NOMO-1 (cell line): Measurements from ENCODE around the gene FJX1.

ENCODE experiments used
- DNase-seq, 2 experiments: peaks; one replicate each; lab custom pipeline; 2025; ENCODE audit not compliant: unreplicated experiment in 2 of 2; lab: John Stamatoyannopoulos, UW

Gene FJX1

DNA sequence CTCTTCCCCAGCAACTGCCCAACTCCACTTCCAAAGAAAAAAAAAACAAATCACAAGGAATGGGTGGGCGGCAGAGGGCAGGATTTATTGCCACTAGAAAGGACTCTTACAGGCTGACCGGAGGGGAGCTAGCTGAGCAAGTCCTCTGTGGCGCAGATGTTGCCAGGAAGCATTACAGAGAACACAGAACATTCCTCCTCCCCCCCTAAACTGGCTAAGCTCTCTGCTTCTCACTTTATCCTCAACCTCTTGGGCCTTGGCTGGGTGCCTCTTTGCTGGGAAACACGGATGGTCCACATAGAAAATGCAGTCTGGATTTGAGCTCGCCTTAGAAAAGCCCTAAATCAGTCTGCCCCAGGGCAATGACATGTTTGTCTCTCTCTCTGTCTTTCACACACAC is 12.6 kb upstream of the FJX1 start:
- DNase-seq = no peak

DNA sequence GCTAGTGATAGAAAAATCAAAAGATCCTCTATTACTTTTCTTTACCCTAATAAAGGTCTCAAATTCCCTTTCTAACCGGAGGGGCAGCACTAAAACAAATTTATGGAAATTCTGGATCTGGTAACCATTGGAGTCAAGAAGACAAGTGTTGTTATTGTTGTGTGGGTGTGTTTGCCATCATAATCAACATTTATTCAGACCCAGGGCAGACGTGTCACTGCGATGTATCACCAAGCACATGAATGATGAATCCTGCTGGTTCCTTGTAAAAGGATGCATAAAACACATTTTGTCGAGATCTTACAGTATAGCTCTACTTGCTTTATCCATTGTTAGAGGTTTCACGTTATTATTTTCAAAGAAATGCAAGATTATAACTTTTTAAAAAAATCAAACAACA is 12.1 kb upstream of the FJX1 start:
- no peak for DNase-seq

DNA sequence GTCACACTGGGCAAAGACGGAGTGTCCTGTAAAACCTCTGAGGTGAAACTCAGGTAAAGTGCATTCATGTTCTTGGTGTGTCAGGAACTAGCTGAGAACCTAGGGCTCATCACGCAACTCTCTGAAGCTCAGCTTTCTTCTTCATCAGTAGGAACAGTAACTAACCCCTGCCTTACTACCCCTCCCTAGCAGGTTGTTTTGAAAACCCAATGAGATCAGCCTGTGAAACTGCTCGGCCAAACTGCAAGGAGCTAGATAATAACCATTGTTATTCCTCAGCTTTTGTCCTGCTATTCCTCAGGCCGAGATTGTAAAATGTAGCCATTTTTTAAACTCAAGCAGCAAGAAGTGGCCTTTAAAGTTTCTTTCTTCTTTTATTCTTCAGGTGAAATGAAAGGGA is 9.8 kb upstream of the FJX1 start:
- DNase-seq = no peak

DNA sequence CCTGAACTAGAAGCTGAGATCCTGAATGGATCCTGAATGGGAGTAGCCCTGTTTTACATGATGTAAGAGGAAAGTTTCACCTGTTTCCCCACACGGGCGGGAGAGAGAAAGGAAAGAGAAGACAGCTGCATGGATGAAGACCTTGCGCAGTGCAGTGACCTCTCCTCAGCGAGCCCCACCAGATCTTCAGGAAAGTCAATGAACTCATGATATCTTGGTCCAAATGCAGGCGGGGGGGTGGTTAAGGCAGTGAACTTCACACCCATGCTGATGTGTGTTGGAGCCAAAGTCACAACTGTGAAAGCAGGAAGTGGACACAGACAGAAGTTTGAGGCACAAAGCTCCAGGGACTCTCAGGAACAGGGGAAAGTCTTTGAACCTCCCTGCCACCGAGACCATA is 8.6 kb upstream of the FJX1 start:
- no peak for DNase-seq

DNA sequence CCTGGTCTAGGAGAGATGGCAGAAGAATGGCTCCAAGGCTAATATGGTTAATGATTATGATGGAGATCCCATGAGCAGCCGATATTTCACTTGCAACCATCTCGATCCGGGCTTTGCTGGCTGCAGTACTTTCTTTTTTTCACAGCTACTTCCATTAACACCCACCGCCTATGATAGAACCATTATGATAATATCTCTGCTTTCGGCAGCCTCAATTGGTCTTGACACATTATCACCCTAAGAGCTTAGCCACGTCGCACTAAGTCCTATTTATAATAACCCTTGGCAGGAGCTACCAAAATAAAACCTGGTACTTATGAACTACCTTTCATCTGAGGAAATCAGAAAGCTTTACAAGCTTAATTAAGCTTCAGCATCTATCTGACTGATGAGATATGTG is 7.6 kb upstream of the FJX1 start:
- no peak for DNase-seq

DNA sequence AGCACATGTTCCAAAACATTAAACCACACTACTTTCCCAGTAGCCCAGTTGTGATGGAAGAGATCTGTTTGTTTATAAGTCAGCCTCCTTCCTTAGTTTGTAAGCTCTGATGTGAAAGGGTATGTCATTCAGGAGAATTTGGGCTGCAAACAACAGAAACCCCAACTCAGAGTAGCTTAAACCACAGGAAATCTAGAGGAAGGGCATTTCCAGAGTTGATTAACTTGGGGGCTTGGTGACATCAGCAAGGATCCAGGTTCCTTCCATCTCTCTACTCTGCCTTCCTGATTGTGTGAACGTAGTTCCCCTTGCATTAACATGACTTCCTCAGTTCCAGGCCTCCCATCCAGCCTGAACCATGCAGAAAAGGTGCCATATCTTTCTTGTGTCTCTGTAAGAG is 6.5 kb upstream of the FJX1 start:
- DNase-seq = no peak

DNA sequence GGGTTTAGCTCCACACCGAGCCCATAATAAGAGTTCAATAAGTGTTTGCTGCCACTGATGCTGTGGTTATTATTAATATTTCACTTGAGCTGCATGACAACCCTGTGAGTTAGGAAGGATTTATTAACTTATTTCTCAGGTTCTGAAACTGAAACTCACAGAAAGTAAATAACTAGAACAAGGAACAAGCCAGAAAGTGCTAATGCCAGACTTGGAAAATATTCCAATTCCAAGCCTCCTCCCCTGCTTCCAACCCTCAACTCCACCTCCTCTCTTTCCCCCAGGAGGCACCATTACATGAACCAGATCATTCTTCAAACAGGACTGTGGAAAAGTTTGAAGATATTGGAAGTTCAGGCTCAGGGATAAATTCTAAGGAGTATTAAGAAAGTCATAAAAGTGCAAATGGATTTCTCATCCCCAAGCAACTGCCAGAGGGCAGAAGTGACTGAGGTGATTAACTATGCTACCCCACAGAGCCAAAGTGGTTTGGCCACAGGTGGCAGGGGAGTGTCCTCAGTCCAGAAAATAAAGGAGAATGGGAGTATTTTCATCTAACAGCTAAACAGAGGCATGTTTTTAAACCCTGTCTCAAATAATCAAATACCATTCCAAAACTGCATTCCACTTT is 3.2 kb upstream of the FJX1 start:
- DNase-seq = no peak

DNA sequence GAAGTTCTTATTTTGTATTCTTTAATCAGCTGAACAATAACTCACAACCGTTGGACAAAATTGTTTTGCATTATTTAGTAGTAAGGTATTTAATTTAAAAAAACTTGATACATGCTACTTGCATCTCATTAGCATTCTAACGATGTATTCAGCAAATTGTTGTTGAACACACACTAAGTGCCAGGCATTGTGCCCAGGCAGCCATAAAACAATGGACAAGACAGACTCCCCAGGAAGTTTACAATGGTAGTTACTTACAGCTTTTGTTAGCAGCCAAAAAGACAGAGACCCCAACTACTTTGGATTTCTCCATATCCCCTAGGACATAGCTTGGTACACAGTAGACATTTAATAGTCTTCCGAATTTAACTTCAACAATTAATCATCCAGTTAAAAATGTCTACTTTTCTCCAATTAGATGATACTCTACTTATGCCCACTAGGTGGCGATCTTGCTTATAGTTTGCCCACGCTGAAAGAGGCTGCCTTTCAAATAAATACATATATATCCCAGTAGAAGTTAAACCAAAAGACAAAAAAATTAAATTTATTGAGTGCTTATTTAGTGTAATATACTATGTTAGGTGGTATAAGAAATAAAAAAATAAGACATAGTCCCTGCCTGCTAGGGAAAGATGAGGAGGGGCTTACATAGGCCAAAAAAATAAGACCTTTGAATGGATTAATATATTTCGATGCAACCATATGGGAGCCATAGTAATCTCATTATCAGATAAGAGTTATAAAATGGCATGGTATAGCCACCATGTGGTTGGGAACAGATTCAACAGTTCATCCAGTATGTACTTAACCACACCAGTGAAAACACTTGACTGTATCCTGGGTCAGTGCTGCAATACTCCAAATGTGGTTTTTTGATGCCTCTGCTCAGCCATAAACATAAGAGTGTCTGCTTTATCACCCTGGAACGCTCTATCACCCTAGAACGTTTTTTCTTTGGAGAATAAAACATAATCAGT is 2.0 kb upstream of the FJX1 start:
- DNase-seq = peak; percentile 46 to 76

DNA sequence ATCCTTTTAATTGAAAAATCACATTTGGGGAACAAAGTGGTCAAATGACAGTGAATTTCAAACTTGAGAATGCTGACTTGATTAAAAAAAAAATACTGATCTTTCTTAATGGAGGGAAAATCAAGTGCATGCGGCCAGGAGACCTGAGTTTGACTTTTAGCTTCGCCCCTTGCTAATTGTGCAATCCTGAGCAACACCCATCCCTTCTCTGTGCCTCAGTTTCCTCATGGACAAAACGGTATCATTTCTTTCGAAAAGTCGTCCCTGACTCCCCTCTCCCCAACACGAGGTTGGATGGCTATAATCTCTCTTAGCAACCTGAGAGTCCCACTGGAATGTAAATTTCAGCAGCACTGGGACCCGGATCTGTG is 959 bp upstream of the FJX1 start:
- DNase-seq = no peak

DNA sequence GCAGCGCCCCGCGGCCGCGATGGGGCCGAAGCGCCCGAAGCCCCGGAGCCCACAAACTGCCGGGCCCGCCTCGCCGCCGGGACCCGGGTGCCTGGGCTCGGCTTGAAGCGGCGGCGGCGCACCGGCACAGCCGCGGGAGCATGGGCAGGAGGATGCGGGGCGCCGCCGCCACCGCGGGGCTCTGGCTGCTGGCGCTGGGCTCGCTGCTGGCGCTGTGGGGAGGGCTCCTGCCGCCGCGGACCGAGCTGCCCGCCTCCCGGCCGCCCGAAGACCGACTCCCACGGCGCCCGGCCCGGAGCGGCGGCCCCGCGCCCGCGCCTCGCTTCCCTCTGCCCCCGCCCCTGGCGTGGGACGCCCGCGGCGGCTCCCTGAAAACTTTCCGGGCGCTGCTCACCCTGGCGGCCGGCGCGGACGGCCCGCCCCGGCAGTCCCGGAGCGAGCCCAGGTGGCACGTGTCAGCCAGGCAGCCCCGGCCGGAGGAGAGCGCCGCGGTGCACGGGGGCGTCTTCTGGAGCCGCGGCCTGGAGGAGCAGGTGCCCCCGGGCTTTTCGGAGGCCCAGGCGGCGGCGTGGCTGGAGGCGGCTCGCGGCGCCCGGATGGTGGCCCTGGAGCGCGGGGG is 346 bp downstream of the FJX1 start:
- DNase-seq = no peak

DNA sequence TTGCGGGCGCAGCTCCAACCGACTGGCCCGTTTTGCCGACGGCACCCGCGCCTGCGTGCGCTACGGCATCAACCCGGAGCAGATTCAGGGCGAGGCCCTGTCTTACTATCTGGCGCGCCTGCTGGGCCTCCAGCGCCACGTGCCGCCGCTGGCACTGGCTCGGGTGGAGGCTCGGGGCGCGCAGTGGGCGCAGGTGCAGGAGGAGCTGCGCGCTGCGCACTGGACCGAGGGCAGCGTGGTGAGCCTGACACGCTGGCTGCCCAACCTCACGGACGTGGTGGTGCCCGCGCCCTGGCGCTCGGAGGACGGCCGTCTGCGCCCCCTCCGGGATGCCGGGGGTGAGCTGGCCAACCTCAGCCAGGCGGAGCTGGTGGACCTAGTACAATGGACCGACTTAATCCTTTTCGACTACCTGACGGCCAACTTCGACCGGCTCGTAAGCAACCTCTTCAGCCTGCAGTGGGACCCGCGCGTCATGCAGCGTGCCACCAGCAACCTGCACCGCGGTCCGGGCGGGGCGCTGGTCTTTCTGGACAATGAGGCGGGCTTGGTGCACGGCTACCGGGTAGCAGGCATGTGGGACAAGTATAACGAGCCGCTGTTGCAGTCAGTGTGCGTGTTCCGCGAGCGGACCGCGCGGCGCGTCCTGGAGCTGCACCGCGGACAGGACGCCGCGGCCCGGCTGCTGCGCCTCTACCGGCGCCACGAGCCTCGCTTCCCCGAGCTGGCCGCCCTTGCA is 1.0 kb downstream of the FJX1 start:
- DNase-seq = peak in 1 of 2 experiments; percentile 17

DNA sequence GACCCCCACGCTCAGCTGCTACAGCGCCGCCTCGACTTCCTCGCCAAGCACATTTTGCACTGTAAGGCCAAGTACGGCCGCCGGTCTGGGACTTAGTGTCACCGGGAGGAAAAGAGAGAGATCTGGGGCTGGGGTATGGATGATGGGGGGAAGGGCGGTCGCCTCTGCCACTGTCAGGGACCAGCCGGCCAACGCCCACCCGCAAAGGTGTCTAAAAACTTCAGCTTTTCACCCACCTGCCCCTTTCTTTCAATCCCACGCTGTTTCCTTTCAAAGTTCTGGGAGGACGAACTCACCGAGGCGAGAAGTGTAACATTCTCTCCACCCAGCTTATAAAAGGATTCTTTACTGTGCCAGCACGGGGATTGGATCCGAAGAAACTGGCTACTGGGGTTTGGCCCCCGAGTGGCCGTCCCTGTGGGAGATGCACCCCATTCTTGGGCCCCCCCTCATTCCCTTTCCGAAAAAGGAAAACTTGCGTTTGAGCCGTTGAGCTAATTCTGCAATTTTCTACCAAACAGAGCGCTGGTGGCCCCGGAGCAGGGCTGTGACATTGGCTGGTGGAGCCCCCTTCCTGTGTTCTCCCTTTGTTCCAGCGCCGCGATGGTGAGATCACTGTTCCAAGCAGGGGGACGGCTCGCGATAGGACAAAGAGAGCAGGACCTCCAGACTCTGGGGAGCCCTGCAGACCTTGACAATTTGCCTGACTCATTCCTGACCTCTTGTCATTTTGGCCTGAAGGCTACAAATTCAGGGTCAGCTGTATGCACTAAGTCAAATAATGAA is 1.8 kb downstream of the FJX1 start:
- no peak for DNase-seq

DNA sequence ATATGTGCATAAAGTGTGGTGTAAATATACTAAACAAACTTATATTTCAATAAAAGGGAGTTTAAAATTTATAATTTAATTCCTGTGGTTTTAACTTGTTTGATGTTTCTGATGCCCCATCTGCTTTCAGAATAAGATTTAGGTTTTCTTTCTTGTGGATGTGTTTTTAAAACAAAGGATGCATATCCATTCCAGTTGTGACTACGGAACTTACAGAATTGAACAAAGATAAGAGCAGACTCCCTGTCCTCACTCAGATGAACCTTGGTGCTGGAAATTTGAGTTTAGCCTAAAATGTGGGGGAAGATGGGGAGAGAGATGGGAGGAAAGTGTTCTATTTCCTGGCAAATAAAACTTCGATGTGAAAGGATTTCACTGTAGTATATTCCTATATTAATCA is 2.5 kb downstream of the FJX1 start:
- DNase-seq = no peak

DNA sequence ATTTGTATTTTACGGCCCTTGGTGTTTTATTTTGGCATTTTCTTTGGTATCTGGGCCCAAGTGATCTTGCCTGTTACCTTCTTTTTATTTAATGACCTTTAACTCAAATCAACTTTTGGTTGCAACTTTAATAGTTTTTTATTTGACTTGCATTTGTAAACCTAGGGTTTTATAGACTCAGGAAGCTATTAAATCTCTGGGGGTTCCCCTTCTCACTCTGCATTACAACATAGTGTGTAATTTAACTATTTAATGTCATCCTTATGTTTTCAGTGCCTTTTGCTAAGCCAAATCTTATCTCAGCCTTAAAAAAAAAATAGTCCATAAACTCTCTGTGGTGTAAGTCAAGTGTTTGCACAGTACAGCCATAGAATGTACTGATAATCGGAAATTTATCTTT is 3.4 kb downstream of the FJX1 start:
- DNase-seq = peak in 1 of 2 experiments; percentile 25

DNA sequence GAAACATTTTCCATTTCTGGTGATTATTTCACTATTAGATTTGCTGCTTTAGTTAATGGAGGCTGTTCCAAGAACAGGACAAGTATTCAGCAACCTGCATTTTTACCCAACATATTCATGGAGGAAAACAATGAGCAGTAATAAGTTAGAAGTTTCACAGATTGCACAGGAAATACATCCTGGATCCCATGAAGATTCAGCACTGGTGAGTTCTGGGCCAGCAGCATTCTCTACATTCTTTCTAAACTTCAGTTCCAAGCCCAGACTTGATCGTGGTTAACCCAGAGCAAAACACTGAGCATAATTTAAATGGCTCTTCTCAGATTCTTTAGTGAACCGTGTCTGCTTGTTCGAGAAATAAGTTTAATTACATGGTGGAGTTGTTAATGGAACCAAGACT is 3.8 kb downstream of the FJX1 start:
- no peak for DNase-seq

DNA sequence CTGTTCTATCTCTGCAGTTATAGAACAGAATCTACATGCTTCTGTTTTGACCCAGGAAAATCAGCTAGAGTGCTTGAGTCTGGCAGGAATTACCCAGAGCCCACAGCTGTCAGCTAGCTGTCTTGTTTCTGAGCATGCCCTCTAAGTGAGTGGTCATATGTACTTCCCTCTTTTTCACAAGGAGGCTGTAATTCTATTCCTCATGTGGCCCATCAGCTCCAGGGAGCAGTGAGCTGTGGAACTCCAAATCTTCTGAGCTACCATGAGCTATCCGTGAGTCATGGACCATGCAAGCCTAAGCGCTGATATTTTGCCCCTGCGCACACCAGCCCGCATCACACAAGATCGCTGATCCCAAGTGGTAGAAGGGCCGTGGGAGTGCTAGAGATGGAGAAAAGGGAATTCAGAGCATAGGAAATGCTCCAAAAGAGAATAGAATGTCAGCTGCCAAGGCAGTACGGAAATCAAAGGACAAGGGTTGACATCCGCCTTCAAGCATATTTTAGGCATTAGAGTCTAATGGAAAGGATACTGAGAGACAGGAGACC is 5.4 kb downstream of the FJX1 start:
- DNase-seq = no peak

DNA sequence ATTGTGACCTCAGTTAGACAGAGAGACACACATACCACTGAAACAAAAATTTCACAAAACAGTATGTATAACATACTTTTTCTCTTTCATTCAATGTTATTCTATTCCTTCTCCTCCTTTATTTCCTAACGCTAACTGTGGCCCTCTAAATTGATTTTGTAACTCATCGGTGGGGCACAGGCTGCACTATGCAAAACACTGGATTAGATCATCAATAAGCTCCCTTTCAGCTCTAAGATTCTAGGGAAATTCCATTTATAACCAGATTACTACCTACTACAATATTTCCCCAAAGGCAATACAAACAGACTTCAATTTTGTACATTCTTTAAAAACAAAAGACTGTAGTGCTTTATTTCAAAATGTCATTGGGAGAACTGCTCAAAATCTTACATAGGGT is 6.1 kb downstream of the FJX1 start:
- DNase-seq = no peak

DNA sequence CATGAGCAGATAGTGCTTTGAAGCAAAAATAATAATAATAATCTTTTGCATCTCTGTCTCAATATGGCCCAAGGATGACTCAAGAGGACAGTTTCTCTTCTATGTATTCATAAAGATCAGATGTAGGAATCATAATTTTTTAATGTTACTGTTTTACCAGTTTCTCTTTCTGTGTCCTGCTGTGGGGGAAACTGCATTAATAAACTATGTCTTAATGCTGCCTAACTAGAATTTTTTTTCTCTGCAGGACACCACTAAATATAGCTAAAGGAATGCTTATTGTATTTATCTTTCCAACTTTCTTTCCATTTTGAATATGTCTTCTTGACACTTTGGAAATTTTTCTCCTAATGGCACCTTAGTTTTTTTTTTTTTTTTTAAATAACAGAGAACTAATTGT is 6.5 kb downstream of the FJX1 start:
- no peak for DNase-seq

DNA sequence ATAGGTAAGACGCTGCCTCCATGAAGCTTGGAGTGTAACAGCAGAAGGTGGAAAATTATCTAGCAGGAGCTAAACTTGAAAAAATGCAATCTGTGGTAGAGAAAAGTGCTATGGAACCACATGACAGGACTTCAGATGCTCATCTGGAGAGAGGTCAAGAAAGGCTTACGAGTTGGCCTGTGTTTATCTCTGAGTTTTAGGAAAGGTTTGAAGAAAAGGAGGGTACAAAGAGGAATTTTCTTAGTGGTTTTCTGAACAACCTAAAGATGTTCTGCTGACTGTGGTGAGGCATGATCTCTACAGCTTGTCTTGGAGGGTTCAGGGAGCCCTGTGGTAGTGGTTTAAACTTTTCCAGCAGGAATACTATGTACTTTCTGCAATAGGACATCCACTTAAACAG is 8.2 kb downstream of the FJX1 start:
- DNase-seq = no peak

DNA sequence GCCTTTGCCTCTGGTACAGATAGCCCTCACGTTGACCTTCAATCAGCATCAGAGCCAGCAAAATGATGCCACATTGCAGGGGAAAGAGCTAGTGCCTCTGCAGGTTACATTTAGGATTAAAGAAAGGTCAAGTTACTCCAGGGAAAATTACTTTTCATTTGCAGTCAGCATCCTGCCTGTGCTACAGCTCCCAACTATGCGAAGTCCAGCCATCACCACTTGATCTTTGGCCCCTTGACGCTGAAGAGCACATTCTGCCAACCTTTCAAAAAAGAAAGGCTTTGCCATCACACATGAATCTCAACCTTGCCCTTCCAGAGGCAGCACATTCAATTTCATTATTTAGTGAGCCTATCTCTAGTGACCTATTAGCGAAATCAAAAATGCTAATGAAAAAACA is 11.3 kb downstream of the FJX1 start:
- DNase-seq = no peak
